Measurements from ENCODE around the gene TFDP1. TPM values are rescaled to one million over a fixed set of nuclear protein-coding genes. Genes with fewer than 3 reads are reported as not detected.

The TFDP1 gene
- total RNA-seq, 1 experiment from 2014 or later: 31.4 TPM

- H3K9me3 Mint-ChIP-seq (ENCODE audit: low read depth, unreplicated experiment): peaks cover under 1% of the 10 kb centered on the region
- no peak overlapping the region for H3K4me3 Mint-ChIP-seq (ENCODE audit: low read depth, unreplicated experiment)
- H3K36me3 Mint-ChIP-seq (ENCODE audit: insufficient read depth, unreplicated experiment): no peaks in the 10 kb centered on the region
- CTCF ChIA-PET: no interaction called here
- no peak overlapping the region for H3K27ac Mint-ChIP-seq (ENCODE audit: unreplicated experiment)
- intact Hi-C loops (cut with micrococcal nuclease; ENCODE audit: unreplicated experiment): no loop called here
- no peak for DNase-seq
- no peak for TF ChIP-seq CTCF (IDR thresholded peaks at IDR 0.05; ENCODE audit: unreplicated experiment)
- no peaks in the 10 kb centered on the region for H3K4me1 Mint-ChIP-seq (ENCODE audit: low read depth, unreplicated experiment)
- no TSS peak for BruUV-seq (replicated peaks)
- H3K27me3 Mint-ChIP-seq (ENCODE audit: unreplicated experiment): no peaks in the 10 kb centered on the region
Measured at GRCh38 chr13:113656003-113656588, 71.5 kb downstream of the TFDP1 start.

- no peak overlapping the region for H3K27ac Mint-ChIP-seq (ENCODE audit: unreplicated experiment)
- H3K27me3 Mint-ChIP-seq (ENCODE audit: unreplicated experiment): no peaks in the 10 kb centered on the region
- H3K36me3 Mint-ChIP-seq (ENCODE audit: insufficient read depth, unreplicated experiment): no peaks in the 10 kb centered on the region
- DNase-seq: no peak
- TF ChIP-seq CTCF (IDR thresholded peaks at IDR 0.05; ENCODE audit: unreplicated experiment): no peak
- peaks cover 5% of the 10 kb centered on the region for H3K9me3 Mint-ChIP-seq (ENCODE audit: low read depth, unreplicated experiment)
- no peak overlapping the region for H3K4me3 Mint-ChIP-seq (ENCODE audit: low read depth, unreplicated experiment)
- H3K4me1 Mint-ChIP-seq (ENCODE audit: low read depth, unreplicated experiment): no peaks in the 10 kb centered on the region
- intact Hi-C loops (cut with micrococcal nuclease; ENCODE audit: unreplicated experiment): no loop called here
- CTCF ChIA-PET: no interaction called here
- no TSS peak for BruUV-seq (replicated peaks)
Measured at GRCh38 chr13:113656831-113657671, 72.5 kb downstream of the TFDP1 start.

GRCh38 chr13:113657851-113658741 is 73.5 kb downstream of the TFDP1 start, which contains the start of gene ATP4B:
Gene ATP4B, minus strand, starts transcription at chr13:113658198. Its CDS starts 54 bp downstream, at chr13:113658144.
- no peak for DNase-seq
- BruUV-seq (replicated peaks): no TSS peak
- no peak for TF ChIP-seq CTCF (IDR thresholded peaks at IDR 0.05; ENCODE audit: unreplicated experiment)
- no peaks in the 10 kb centered on the region for H3K27me3 Mint-ChIP-seq (ENCODE audit: unreplicated experiment)
- CTCF ChIA-PET: no interaction called here
- H3K27ac Mint-ChIP-seq (ENCODE audit: unreplicated experiment): no peak within 1 kb of the TSS
- H3K36me3 Mint-ChIP-seq (ENCODE audit: insufficient read depth, unreplicated experiment): no peaks in the 10 kb centered on the region
- no peak within 1 kb of the TSS for H3K4me3 Mint-ChIP-seq (ENCODE audit: low read depth, unreplicated experiment)
- H3K4me1 Mint-ChIP-seq (ENCODE audit: low read depth, unreplicated experiment): no peaks in the 10 kb centered on the region
- intact Hi-C loops (cut with micrococcal nuclease; ENCODE audit: unreplicated experiment): no loop called here
- peaks cover 5% of the 10 kb centered on the region for H3K9me3 Mint-ChIP-seq (ENCODE audit: low read depth, unreplicated experiment)

- Mint-ChIP-seq H3K27me3 (ENCODE audit: unreplicated experiment) (no peaks in the 10 kb centered on the region), H3K27ac (ENCODE audit: unreplicated experiment) (no peak overlapping the region), H3K4me1 (ENCODE audit: low read depth, unreplicated experiment) (no peaks in the 10 kb centered on the region), H3K9me3 (ENCODE audit: low read depth, unreplicated experiment) (peaks cover 5% of the 10 kb centered on the region), H3K36me3 (ENCODE audit: insufficient read depth, unreplicated experiment) (no peaks in the 10 kb centered on the region), H3K4me3 (ENCODE audit: low read depth, unreplicated experiment) (no peak overlapping the region)
- DNase-seq: no peak
- TF ChIP-seq CTCF (IDR thresholded peaks at IDR 0.05; ENCODE audit: unreplicated experiment): no peak
- no TSS peak for BruUV-seq (replicated peaks)
- CTCF ChIA-PET: no interaction called here
- intact Hi-C loops (cut with micrococcal nuclease; ENCODE audit: unreplicated experiment): no loop called here
Measured at GRCh38 chr13:113658836-113659235, 74.3 kb downstream of the TFDP1 start.

Data from Calu3 (cell line).